ENCODE results near the gene HSDL2. TPM values are rescaled to one million over a fixed set of nuclear protein-coding genes. Genes with fewer than 3 reads are reported as not detected.

The HSDL2 gene
- total RNA-seq, 1 donor from 2014 or later, result 55.3 TPM

DNA sequence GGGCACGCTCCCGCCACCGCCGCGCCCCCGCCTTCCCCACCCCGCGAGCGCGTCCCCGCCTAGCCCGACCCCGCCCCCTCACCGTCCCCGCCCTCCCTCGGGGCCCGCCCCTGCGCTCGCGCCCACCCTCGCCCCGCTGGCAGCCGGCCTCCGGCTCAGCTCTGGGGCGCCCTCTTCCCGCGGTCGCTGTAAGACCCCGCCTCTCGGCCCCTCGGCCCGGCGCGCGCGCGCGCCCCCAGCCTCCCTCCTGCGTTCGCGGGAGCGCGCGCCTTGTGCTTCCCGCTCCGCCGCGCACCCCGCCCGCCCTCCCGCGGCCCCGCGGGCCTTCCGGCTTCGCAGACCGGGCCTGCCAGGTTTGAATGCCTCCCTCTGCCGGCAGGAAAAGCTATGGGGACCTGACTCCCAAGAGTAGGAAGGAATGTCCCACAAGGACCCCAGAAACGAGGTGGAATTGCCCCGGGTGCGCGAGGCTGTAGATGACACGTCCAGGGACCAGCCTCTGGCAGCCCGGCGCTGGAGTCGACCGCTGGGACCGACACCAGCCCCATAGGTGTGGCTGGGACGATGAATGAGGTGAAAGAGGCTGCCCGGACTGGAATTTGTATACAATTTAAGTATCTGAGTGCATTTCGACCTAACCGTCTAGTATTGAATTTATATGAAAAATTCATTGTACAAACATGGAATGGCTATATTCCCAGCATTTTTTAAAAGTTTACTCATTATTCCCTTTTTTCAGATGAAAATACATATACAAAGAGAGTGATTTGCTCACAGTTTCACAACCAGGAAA, 46.1 kb upstream of the HSDL2 start:
- intact Hi-C loops (cut with DNase I), result no loop called here
- H3K36me3 ChIP-seq, result no peaks in the 10 kb centered on the region
- peak; percentile 96 for DNase-seq
- TF ChIP-seq, protein P1, sequence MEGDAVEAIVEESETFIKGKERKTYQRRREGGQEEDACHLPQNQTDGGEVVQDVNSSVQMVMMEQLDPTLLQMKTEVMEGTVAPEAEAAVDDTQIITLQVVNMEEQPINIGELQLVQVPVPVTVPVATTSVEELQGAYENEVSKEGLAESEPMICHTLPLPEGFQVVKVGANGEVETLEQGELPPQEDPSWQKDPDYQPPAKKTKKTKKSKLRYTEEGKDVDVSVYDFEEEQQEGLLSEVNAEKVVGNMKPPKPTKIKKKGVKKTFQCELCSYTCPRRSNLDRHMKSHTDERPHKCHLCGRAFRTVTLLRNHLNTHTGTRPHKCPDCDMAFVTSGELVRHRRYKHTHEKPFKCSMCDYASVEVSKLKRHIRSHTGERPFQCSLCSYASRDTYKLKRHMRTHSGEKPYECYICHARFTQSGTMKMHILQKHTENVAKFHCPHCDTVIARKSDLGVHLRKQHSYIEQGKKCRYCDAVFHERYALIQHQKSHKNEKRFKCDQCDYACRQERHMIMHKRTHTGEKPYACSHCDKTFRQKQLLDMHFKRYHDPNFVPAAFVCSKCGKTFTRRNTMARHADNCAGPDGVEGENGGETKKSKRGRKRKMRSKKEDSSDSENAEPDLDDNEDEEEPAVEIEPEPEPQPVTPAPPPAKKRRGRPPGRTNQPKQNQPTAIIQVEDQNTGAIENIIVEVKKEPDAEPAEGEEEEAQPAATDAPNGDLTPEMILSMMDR (IDR thresholded peaks at IDR 0.05), result peak; percentile 53
- no peaks in the 10 kb centered on the region for H3K27me3 ChIP-seq (ENCODE audit: low read depth)
- peaks cover 30% of the 10 kb centered on the region for H3K4me1 ChIP-seq
- H3K9me3 ChIP-seq, result no peaks in the 10 kb centered on the region
- H3K4me3 ChIP-seq, result peak overlapping the region; percentile 84
- peak overlapping the region; percentile 99 for H3K27ac ChIP-seq
- ATAC-seq, result peak; percentile 97 to 98

DNA sequence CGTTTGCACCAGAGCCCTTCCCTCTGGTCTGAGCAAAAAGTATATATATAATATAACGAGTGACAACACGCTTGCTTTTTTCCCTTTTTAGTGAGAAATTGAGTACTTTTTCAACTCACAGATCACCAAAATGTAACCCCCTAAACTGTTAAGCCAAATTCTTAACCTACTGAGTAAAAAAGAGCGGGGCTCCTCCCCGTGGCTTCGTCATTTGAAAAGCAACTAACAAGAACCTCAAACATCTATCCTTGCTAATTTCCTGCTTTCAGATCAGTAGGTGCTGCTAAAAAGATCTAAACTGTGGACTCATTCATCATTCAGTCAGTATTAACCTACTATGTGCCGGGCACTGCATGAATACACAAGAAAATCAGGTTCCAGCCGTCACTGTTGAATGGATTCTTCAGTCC, 45.5 kb upstream of the HSDL2 start:
- Histone ChIP-seq H3K4me3 (peak overlapping the region; percentile 59), H3K27ac (peak overlapping the region; percentile 99), H3K9me3 (no peaks in the 10 kb centered on the region), H3K36me3 (no peaks in the 10 kb centered on the region), H3K4me1 (peaks cover 30% of the 10 kb centered on the region), H3K27me3 (ENCODE audit: low read depth) (no peaks in the 10 kb centered on the region)
- TF ChIP-seq, protein P1 (IDR thresholded peaks at IDR 0.05), result no peak
- no peak for ATAC-seq
- no peak for DNase-seq
- intact Hi-C loops (cut with DNase I), result no loop called here

DNA sequence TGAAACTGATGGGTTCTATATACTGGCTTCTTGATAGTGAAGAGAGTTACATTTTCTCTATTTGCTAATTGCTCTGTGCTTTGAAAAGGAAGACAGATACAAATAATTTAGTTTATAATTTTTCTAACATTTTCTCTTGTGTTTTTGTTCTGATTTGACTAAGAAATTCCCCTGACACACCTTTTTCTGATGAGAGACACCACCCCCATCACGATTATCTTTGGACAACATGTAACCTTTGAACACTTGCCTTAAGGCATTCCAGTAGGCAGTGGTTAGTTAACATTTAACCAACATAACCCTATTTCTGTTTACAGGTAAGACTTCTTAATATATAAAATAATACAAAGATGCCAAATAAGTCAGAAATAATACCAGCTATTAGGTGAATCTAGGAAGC, 42.4 kb upstream of the HSDL2 start:
- Histone ChIP-seq H3K36me3 (no peaks in the 10 kb centered on the region), H3K27ac (no peak overlapping the region), H3K27me3 (ENCODE audit: low read depth) (no peaks in the 10 kb centered on the region), H3K9me3 (no peaks in the 10 kb centered on the region), H3K4me1 (peaks cover 5% of the 10 kb centered on the region), H3K4me3 (no peak overlapping the region)
- ATAC-seq, result no peak
- TF ChIP-seq, protein P1 (IDR thresholded peaks at IDR 0.05), result no peak
- intact Hi-C loops (cut with DNase I), result no loop called here
- no peak for DNase-seq

DNA sequence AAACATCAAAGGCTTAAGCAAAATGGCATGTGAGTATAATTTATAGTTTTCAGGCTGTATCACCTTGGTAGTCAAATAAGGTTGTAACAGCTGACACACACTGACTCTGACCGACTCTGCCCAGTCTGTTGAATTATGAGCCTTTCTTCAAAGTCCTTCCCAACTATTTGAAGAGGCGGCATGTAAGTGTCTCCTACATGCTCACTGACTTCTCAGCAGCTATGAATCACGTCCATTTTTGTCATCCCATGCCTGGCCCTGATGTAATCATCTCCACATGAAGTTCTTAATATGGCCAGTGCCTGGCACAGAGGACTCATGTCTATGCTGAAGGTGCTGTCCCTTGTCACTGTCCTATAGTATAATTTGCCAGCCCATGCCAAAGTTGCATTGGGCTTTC, 41.3 kb upstream of the HSDL2 start:
- Histone ChIP-seq H3K27me3 (ENCODE audit: low read depth) (no peaks in the 10 kb centered on the region), H3K27ac (no peak overlapping the region), H3K4me3 (no peak overlapping the region), H3K4me1 (peaks cover 5% of the 10 kb centered on the region), H3K9me3 (no peaks in the 10 kb centered on the region), H3K36me3 (no peaks in the 10 kb centered on the region)
- TF ChIP-seq, protein P1 (IDR thresholded peaks at IDR 0.05), result no peak
- ATAC-seq (no peak), DNase-seq (no peak)
- intact Hi-C loops (cut with DNase I), result no loop called here

DNA sequence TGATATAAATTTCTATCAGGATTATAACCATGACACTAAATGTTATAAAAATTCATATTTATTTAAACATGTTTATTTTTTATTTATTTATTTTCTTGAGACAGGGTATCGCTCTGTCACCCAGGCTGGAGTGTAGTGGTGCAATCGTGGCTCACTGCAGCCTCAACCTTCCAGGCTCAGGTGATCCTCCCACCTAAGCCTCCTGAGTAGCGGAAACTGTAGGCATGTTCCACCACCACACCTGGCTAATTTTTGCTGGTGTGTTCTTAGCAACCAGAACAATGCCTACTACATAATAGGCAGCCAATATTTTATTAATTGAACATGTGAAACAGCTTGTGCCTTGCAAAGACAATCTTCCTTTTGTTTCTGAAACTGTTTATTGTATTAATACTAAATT, 40.0 kb upstream of the HSDL2 start:
- DNase-seq (no peak), ATAC-seq (no peak)
- Histone ChIP-seq H3K27ac (no peak overlapping the region), H3K36me3 (no peaks in the 10 kb centered on the region), H3K4me3 (no peak overlapping the region), H3K27me3 (ENCODE audit: low read depth) (no peaks in the 10 kb centered on the region), H3K4me1 (peaks cover under 1% of the 10 kb centered on the region), H3K9me3 (no peaks in the 10 kb centered on the region)
- intact Hi-C loops (cut with DNase I), result no loop called here
- TF ChIP-seq, protein P1 (IDR thresholded peaks at IDR 0.05), result no peak
